ENCODE data around the gene NHSL2.

The NHSL2 gene

GRCh38 chrX:72110876-72111708, 200.4 kb downstream of the NHSL2 start:
- DNase-seq (ENCODE audit: low spot score): no peak

- DNase-seq (ENCODE audit: low spot score): no peak
These were observed 202.8 kb downstream of the NHSL2 start for GRCh38 chrX:72113461-72113860.

GRCh38 chrX:72114306-72114705, 203.7 kb downstream of the NHSL2 start:
- no peak for DNase-seq (ENCODE audit: low spot score)

- no peak for DNase-seq (ENCODE audit: low spot score)
These were observed 204.2 kb downstream of the NHSL2 start for GRCh38 chrX:72114807-72115206.

- no peak for DNase-seq (ENCODE audit: low spot score)
These were observed 204.7 kb downstream of the NHSL2 start for GRCh38 chrX:72115380-72115779.

GRCh38 chrX:72117636-72118210, 207.1 kb downstream of the NHSL2 start:
- DNase-seq (ENCODE audit: low spot score): no peak

GRCh38 chrX:72120837-72121236, 210.2 kb downstream of the NHSL2 start:
- no peak for DNase-seq (ENCODE audit: low spot score)

- peak; percentile 80 for DNase-seq (ENCODE audit: low spot score)
These were observed 210.7 kb downstream of the NHSL2 start for GRCh38 chrX:72121383-72121782.

GRCh38 chrX:72122621-72123337, 212.1 kb downstream of the NHSL2 start:
- DNase-seq (ENCODE audit: low spot score): no peak

- peak; percentile 14 for DNase-seq (ENCODE audit: low spot score)
These were observed 213.0 kb downstream of the NHSL2 start for GRCh38 chrX:72123471-72124185.

GRCh38 chrX:72124540-72125201, 214.0 kb downstream of the NHSL2 start:
- no peak for DNase-seq (ENCODE audit: low spot score)

GRCh38 chrX:72125331-72126047, 214.8 kb downstream of the NHSL2 start:
- DNase-seq (ENCODE audit: low spot score): no peak

- no peak for DNase-seq (ENCODE audit: low spot score)
These were observed 215.4 kb downstream of the NHSL2 start for GRCh38 chrX:72126048-72126415.

- peak; percentile 84 for DNase-seq (ENCODE audit: low spot score)
These were observed 216.0 kb downstream of the NHSL2 start for GRCh38 chrX:72126539-72127140.

- no peak for DNase-seq (ENCODE audit: low spot score)
These were observed 216.7 kb downstream of the NHSL2 start for GRCh38 chrX:72127332-72127731.

- no peak for DNase-seq (ENCODE audit: low spot score)
These were observed 217.7 kb downstream of the NHSL2 start for GRCh38 chrX:72128183-72128834.

- DNase-seq (ENCODE audit: low spot score): peak; percentile 7
These were observed 218.2 kb downstream of the NHSL2 start for GRCh38 chrX:72128881-72129280.

GRCh38 chrX:72129661-72130060, 219.0 kb downstream of the NHSL2 start:
- no peak for DNase-seq (ENCODE audit: low spot score)

- no peak for DNase-seq (ENCODE audit: low spot score)
These were observed 219.6 kb downstream of the NHSL2 start for GRCh38 chrX:72130156-72130761.

- DNase-seq (ENCODE audit: low spot score): no peak
These were observed 220.2 kb downstream of the NHSL2 start for GRCh38 chrX:72130762-72131250.

Data from GM03348 (cell line).